OCI-LY3 (cell line): Measurements from ENCODE around the gene IGHMBP2.

Experiments
- H2AFZ ChIP-seq: fragments of 200-600, 300-600 bp; shearing (Covaris generic); 2 replicates; pipeline ENCODE4 v1.6.0; 2014; ENCODE audit warnings: antibody characterized with exemption, low read depth, low read length
- H3K27ac ChIP-seq: fragments of 200-600, 300-600 bp; sonication (generic); 2 replicates; pipeline ENCODE4 v1.5.1; 2014; ENCODE audit warnings: mild to moderate bottlenecking, low read length, moderate library complexity, mixed read lengths
- H3K27me3 ChIP-seq: fragments of 200-600, 300-600 bp; sonication (generic); 2 replicates; pipeline ENCODE4 v1.6.1; 2014; ENCODE audit warnings: low read depth, low read length, mixed read lengths
- H3K36me3 ChIP-seq: fragments of 200-600, 300-600 bp; sonication (generic); replicated peaks from 2 replicates; pipeline ENCODE3; 2014; ENCODE audit warnings: low read depth, low read length, mixed read lengths
- H3K4me1 ChIP-seq: fragments of 300-600, 200-600 bp; sonication (generic); 2 replicates; pipeline ENCODE4 v1.6.1; 2014; ENCODE audit warnings: low read length, mixed read lengths
- H3K4me2 ChIP-seq: fragments of 200-600, 300-600 bp; sonication (generic); 2 replicates; pipeline ENCODE4 v1.6.1; 2014; ENCODE audit warnings: low read length, mixed read lengths
- H3K4me3 ChIP-seq: fragments of 300-600, 200-600 bp; sonication (generic); 2 replicates; pipeline ENCODE4 v1.5.1; 2014; ENCODE audit warnings: antibody characterized with exemption, mild to moderate bottlenecking, low read length, moderate library complexity
- H3K79me2 ChIP-seq: fragments of 300-600, 200-600 bp; shearing (Covaris generic); 2 replicates; pipeline ENCODE4 v1.6.1; 2014; ENCODE audit warnings: mild to moderate bottlenecking, low read length, mixed read lengths
- H3K9ac ChIP-seq: fragments of 300-600, 200-600 bp; shearing (Covaris generic); 2 replicates; pipeline ENCODE4 v1.6.0; 2014; ENCODE audit warnings: mild to moderate bottlenecking, low read length, moderate library complexity
- H3K9me3 ChIP-seq: fragments of 200-600, 300-600 bp; shearing (Covaris generic); 2 replicates; pipeline ENCODE4 v1.6.1; 2014; ENCODE audit warnings: low read length, mixed read lengths; ENCODE audit not compliant: insufficient read depth
- H4K20me1 ChIP-seq: fragments of 200-600, 300-600 bp; sonication (generic); 2 replicates; pipeline ENCODE4 v1.6.1; 2016; ENCODE audit warnings: low read length, mixed read lengths; ENCODE audit not compliant: insufficient read depth
- CTCF ChIP-seq: fragments of 200-600, 300-600 bp; sonication (generic); IDR thresholded peaks from 2 replicates; pipeline ENCODE4 v1.5.1; 2014; ENCODE audit warnings: antibody characterized with exemption, low read length, low read depth
- EZH2phosphoT487 ChIP-seq: fragments of 200-600 bp; shearing (Covaris generic); IDR thresholded peaks from 2 replicates; pipeline ENCODE4 v1.6.1; 2018; ENCODE audit warnings: antibody characterized with exemption, mixed run types, low read depth

IGHMBP2 gene

DNA sequence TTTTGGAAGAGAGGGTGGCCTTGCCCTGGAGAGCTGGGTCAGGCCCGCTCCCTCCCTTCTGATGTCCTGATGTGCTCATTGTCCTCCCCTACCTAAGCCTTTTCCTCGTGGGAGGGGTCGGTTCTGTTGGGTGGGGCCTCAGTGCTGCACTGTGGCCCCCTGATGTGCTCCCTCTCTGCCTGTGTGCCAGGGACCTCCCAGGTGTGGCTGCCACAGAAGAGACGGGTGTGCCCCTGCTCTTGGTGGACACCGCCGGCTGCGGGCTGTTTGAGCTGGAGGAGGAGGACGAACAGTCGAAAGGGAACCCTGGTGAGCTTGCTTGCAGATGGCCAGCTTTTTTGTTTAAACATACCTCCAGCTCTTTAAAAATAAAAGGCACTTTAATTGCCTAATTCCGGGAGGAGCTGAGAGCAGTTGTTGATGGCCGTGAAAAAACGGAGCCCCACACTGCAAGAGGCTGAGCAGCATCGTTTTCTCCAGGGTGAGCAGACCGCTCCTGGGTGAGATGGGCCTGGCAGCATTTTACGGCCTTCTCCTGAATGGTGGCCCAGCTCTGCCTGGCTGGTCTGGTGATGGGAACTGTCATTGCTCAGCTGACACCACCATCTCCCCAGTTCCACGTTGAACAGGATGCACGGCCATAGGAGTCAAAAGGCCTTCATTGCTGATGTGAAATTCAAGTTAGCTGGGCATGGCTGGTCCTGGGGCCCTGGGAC, 30.1 kb downstream of the IGHMBP2 start:
- Histone ChIP-seq H3K9ac (no peak overlapping the region), H3K4me3 (no peak overlapping the region), H4K20me1 (no peaks in the 10 kb centered on the region), H3K27ac (no peak overlapping the region), H3K36me3 (peaks cover 56% of the 10 kb centered on the region), H3K4me2 (no peak overlapping the region), H3K79me2 (no peaks in the 10 kb centered on the region), H3K27me3 (no peaks in the 10 kb centered on the region), H3K9me3 (no peaks in the 10 kb centered on the region), H2AFZ (no peak overlapping the region), H3K4me1 (no peaks in the 10 kb centered on the region)
- no peak for TF ChIP-seq CTCF
- no peak for TF ChIP-seq EZH2phosphoT487

GRCh38 chr11:68934321-68934645, 30.6 kb downstream of the IGHMBP2 start:
- no peaks in the 10 kb centered on the region for H4K20me1 ChIP-seq
- no peak overlapping the region for H3K9ac ChIP-seq

GRCh38 chr11:68934666-68935065, 31.0 kb downstream of the IGHMBP2 start:
- Histone ChIP-seq H3K27me3 (no peaks in the 10 kb centered on the region), H3K27ac (no peak overlapping the region), H3K79me2 (no peaks in the 10 kb centered on the region), H3K36me3 (peaks cover 47% of the 10 kb centered on the region), H3K9me3 (no peaks in the 10 kb centered on the region), H3K4me3 (no peak overlapping the region), H4K20me1 (no peaks in the 10 kb centered on the region), H3K4me1 (no peaks in the 10 kb centered on the region), H2AFZ (no peak overlapping the region), H3K9ac (no peak overlapping the region), H3K4me2 (no peak overlapping the region)
- no peak for TF ChIP-seq CTCF
- TF ChIP-seq EZH2phosphoT487 = no peak

More at GRCh38 chr11:68934321-68934645, 30.6 kb downstream of the IGHMBP2 start:
- no peak overlapping the region for H2AFZ ChIP-seq
- no peaks in the 10 kb centered on the region for H3K9me3 ChIP-seq
- no peaks in the 10 kb centered on the region for H3K4me1 ChIP-seq
- no peak overlapping the region for H3K27ac ChIP-seq
- H3K4me2 ChIP-seq = no peak overlapping the region
- TF ChIP-seq CTCF (no peak), EZH2phosphoT487 (no peak)
- H3K36me3 ChIP-seq = peaks cover 50% of the 10 kb centered on the region
- H3K4me3 ChIP-seq = no peak overlapping the region
- H3K27me3 ChIP-seq = no peaks in the 10 kb centered on the region
- no peaks in the 10 kb centered on the region for H3K79me2 ChIP-seq

GRCh38 chr11:68935066-68935465, 31.4 kb downstream of the IGHMBP2 start:
- Histone ChIP-seq H3K4me1 (no peaks in the 10 kb centered on the region), H3K79me2 (no peaks in the 10 kb centered on the region), H3K36me3 (peaks cover 45% of the 10 kb centered on the region), H2AFZ (no peak overlapping the region), H3K4me2 (no peak overlapping the region), H3K9me3 (no peaks in the 10 kb centered on the region), H3K27ac (no peak overlapping the region), H3K27me3 (no peaks in the 10 kb centered on the region), H3K9ac (no peak overlapping the region), H4K20me1 (no peaks in the 10 kb centered on the region), H3K4me3 (no peak overlapping the region)
- TF ChIP-seq EZH2phosphoT487 (no peak), CTCF (no peak)
